Germinal center (tissue), 1 donor: Measurements from ENCODE around the gene MACROD1.

Experiments used
- DNase-seq: peaks from one replicate; pipeline ENCODE4 v3.0.0; 2012; ENCODE audit warnings: mixed read lengths, low spot score

MACROD1 gene

DNA sequence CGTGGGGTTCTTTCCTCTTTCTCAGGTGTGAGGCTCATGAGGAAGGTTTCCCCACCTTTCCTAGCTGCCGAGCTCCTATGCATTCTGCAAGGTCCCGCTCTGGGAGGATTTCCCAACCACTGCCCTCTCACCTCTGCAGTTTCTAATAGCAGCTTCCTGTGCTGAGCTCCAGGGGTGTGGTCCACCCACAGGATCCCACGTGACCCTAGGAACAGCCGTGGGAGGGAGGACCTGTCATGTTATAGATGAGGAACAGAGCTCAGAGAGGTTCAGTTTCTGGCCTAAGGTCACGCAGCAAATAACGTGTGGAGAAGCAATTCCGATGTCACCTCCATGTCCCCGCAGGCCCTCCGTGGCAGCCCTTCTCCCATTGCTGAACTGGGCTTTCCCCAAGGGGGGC, 91.7 kb downstream of the MACROD1 start:
- DNase-seq: no peak

GRCh38 chr11:64073542-64073941, 92.4 kb downstream of the MACROD1 start:
- DNase-seq: no peak

GRCh38 chr11:64072871-64073270, 93.0 kb downstream of the MACROD1 start:
- no peak for DNase-seq

DNA sequence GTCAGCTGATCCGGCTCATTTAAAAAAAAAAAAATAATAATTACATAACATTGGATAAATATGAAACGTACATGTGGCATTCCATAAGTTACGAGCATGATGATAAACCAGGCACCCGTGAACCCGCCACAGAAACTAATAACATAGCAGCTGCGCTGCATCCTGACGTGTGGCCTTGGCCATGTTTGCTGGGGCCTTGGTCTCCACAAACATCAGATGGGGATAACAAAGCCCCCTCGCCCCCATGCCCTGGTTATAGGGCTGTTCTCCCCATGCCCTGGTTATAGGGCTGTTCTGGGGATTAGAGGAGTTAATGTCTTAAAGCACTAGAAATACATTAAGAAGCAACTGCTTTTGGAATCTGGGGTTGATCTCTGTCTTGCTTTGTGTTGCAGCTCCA, 93.5 kb downstream of the MACROD1 start:
- no peak for DNase-seq

GRCh38 chr11:64071849-64072248, 94.1 kb downstream of the MACROD1 start:
- no peak for DNase-seq

DNA sequence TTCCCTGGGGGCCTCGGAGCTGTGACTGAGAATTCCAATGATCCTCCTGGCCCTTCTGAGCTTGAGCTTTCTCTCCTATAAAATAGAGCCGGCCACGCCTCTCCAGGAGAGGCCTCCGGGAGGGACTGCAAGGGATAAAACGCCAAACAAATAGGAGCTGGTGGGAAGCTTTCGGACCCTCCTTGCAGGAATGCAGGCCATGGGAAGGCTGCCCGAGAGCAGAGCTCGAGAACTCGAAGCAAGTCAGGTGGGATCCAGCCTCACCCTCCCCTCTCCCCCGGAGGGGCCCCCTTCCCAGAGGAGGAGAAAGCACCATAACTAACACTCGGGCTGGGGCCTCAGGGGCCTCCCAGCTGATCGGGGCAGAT, 95.6 kb downstream of the MACROD1 start:
- no peak for DNase-seq

GRCh38 chr11:64069401-64070313, 96.3 kb downstream of the MACROD1 start:
- DNase-seq: no peak

DNA sequence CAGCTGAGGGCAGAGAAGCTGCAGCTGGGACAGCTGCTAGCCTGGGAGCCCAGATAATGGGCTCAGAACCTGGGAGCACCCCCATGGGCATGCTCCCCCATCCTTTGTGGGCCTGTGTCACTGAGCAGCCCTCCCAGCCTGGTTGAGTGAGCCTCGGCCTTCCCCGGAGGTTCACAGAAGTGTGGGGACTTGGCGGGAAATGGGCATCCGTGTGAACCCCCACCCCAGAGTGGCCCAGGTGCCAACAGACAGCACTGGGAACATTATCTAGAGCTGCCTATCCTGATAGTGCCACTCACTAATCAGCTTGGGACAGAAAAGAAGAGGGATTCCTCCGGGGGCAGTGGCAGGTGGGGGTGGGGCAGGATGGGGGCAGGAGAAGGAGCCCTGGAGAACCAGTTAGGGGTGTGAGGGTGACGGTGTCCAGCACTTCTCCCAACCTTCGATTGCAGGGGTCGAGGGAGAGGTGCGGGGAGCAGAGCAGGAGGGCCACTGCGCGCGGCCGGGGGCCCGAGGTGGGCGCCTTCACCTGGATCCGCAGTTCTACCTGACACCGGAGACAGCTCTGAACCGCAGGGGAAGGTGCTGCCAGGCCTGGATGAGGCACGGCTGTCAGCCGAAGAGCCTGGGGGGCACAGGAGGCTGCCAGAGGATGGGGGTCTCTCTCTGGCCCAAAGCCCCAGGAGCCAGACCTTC, 97.1 kb downstream of the MACROD1 start:
- no peak for DNase-seq

GRCh38 chr11:64067230-64067993, 98.5 kb downstream of the MACROD1 start:
- DNase-seq: no peak

- DNase-seq: no peak
Observed at GRCh38 chr11:64065712-64066111, 100.2 kb downstream of the MACROD1 start.

DNA sequence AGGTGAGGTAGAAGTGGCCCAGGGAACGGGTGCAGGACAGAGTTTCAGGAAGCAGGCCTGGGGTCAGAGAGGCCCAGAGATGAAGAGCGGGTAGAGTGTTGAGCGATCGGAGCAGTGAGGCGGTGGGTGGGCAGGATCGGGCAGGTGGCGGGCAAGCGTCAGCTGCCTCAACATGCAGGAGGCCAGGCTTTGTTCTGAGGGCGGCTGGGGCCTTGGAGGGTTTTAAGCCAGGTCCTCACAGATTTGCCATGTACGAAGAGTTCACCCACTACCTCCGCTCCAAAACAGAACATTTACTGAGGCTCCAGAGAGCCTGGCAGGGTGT, 100.8 kb downstream of the MACROD1 start:
- no peak for DNase-seq

DNA sequence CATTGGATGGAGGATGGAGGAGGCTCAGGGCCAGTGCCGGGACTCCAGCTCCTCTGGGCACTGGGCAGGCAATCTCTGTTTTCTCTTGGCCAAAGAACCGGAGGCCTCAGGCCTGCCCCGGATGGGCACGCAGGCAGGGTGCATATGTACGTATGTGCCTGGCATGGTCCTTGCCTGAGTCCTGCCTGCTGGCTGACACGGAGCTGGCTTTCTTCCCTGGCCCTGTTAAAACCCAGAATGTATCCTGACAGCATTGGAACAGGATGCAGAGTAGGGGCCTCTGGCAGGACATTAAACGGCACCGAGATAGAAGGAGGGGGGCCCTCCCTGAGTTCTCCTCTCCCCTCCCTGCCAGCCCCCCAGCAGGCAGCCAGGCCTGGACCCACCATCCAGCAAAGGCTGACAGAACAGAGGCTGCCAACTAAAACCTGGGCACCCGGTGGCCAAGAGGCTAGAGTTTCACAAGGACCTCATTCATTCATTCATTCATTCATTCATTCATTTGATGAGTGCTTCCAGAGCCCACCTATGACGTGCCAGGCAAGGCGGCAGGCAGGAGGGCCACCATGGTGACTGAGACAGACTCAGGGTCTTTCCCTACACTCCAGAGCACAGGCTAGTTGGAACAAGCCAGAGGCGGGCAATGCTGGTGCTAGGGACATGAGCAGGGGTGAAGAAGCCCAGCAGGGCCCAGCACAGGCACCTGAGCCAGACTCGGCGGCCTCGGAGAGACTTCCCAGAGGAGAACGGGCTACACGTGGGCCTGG, 101.4 kb downstream of the MACROD1 start:
- DNase-seq: no peak

DNA sequence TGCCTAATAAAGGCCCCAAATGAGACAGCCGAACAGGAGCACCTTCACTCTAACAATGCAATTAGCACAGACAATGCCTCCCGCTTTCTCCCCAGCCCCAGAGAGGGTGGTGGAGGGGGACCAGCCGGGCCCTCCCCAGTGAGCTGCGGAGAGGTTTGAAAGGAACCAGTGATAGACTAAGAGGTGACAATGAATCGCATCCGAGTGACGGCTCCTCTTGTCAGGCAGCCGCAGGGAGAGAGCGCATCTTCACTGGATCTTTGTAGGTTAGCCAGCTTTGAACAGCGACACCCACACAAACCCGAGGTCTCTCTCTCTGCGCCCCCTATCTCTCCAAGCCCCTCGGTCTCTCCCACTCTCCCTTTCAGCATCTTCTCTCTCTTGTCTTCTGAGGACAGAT, 102.1 kb downstream of the MACROD1 start:
- no peak for DNase-seq

DNA sequence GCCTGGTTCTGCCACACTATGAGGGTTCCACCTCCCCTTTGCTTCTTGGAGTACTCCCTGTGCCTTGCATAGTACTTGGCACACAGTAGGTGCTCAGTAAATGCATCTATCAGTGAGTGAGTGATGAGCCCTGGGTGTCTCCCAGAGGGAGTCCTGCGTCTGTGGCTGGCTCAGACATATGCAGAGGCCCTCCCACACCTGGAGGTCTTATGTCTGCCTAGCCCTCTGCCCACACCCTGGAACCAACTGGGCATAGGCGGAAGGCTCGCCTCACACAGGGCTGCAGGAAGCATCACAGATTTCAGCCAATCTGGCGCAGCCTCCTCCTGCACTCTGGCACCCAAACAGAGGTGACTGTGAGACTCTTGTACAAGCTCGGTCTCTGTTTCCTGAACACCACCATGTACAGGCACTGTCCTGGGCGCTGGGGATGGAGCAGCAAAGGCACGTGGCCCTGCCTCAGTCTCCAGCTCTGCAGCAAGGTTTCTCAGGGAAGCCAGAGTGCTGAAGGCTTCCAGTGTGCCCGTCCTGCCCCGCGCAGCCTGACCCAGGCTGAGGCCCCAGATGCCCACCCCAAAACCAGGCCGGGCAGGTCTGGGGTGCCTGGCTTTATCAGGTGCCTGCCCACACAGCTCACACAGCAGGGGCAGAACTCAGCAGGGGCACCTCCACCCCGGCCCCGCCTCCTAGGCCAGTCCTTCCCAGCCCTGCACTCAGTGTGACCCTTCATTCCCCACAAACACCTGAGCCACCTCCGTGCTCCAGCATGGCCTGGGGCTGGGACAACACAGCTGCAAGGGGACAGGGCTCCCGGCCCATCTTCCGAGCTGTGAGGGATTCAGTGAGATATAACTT, 103.5 kb downstream of the MACROD1 start:
- DNase-seq: no peak

GRCh38 chr11:64060861-64061444, 105.0 kb downstream of the MACROD1 start:
- DNase-seq: peak; percentile 91

DNA sequence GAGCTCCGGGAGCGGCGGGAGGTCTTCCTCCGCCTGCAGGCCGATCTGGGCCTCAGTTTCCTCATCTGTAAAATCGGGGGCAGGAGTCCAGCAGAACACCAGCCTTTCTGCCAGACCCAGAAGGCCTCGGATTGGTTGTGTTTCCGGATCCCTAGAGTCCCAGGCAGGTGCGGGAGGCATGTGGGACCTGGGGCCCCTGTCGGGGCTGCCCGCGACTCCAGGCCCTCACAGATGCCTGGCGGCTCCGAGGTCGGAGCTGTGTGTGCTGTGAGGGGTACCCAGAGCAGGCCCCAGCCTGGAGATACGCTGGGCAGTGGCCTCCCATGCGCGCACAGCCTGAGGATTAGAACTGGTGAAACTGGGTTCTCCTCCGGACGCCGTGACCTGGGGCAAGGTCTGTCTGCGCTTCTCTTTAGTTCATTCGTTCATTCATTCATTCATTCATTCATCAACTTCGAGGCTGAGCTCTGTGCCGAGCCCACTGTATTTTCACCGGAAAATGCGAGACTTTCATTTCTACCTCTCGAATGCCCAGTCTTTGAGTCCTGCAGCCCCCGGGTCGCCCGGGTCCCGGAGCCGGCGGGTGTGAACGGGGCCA, 105.6 kb downstream of the MACROD1 start:
- no peak for DNase-seq

- no peak for DNase-seq
Observed at GRCh38 chr11:64059339-64060140, 106.4 kb downstream of the MACROD1 start.

DNA sequence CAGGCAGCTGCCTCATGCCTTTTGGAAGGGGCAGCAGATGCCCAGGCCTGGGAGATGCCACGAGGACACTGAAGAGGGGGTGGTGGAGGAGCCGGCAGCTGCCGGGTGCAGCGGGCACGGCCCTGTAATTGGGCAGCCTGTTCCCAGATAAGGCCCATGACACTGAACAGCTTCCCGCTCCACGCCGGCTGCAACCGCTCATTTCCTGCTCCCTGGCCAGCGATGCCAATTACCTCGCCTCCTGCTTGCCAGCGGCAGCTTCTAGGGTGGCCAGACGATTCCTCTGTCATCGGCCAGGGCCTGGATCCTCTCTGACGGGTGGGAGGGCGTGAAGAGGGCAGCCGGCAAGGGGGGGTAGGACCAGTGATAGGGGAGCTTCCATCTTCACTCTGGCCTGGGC, 107.4 kb downstream of the MACROD1 start:
- DNase-seq: no peak

- no peak for DNase-seq
Observed at GRCh38 chr11:64057890-64058289, 108.0 kb downstream of the MACROD1 start.

DNA sequence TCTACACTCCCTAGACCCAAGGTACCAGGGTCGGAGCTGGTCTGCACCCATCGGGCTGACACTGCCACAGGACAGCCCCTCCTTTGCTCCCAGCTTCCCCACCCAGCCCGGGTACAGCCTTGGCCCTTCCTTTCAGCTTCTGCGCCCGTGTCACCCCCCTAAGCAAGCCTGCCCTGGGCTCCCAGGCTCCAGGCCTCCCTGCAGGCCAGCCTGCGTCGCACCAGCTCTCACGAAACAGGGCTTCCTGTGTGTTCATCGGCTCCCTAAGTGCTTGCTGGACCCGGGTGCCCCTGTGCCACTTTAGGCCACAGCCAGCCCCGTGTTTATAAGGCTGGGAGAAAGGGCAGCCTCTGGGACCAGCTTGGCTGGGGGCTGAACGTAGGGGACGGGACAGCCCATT, 109.1 kb downstream of the MACROD1 start:
- DNase-seq: no peak
